GM12873 (cell line): ENCODE measurements around the gene CBX2.

Source experiments
- TF ChIP-seq, protein P1 (sequence below): IDR thresholded peaks from 2 replicates; pipeline ENCODE4 v1.5.1; 2012; ENCODE audit warnings: low read depth, mild to moderate bottlenecking, moderate library complexity, low read length, control low read depth; ENCODE audit not compliant: insufficient read depth; ENCODE audit errors: missing control alignments

CBX2 gene

DNA sequence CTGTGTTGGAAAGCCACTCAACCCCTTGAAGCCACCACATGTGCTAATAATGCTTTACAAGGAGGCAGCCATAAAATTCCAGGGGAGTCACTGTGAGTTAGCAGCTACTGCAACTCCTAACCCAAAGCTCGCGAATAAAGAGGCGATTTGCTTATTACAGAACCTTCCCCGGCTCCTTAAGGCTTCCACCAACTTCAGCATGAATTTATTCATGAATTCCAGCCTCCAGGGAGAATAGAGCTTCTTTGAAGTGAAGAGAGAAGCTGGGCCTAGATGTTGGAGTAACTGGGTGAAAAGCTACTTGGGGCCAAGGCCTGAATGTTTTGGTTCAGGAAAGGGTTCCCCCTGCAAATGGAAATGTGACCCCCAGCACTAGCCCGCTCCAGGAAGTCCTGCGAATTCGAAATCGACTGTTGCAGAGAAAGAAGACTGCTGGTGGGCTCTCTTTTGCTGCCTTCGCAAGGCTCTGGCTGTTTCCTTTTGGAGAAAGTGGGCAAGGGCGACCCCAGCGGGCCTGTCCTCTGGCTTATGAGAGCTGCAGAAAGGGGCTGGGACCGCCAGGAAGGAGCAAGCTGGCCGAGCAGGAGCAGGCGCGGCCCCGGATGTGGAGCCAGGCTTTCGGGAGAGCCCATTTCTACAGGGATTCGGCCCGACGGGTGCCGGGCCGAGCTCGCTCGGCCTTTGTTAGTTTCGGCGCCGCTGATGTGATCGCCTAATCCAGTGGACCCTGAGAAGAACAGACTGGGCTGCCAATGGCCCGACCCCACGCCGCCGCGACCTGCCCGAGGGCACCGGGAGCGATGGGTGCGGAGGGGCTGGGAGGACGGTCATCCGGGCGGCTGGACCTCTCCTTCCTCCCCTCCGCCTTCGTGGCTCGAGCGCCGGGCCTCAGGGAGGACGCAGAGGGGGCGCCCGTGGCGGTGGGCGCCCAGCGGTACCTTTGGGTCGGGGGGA, 11.3 kb downstream of the CBX2 start:
- TF ChIP-seq, protein P1, sequence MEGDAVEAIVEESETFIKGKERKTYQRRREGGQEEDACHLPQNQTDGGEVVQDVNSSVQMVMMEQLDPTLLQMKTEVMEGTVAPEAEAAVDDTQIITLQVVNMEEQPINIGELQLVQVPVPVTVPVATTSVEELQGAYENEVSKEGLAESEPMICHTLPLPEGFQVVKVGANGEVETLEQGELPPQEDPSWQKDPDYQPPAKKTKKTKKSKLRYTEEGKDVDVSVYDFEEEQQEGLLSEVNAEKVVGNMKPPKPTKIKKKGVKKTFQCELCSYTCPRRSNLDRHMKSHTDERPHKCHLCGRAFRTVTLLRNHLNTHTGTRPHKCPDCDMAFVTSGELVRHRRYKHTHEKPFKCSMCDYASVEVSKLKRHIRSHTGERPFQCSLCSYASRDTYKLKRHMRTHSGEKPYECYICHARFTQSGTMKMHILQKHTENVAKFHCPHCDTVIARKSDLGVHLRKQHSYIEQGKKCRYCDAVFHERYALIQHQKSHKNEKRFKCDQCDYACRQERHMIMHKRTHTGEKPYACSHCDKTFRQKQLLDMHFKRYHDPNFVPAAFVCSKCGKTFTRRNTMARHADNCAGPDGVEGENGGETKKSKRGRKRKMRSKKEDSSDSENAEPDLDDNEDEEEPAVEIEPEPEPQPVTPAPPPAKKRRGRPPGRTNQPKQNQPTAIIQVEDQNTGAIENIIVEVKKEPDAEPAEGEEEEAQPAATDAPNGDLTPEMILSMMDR = no peak

DNA sequence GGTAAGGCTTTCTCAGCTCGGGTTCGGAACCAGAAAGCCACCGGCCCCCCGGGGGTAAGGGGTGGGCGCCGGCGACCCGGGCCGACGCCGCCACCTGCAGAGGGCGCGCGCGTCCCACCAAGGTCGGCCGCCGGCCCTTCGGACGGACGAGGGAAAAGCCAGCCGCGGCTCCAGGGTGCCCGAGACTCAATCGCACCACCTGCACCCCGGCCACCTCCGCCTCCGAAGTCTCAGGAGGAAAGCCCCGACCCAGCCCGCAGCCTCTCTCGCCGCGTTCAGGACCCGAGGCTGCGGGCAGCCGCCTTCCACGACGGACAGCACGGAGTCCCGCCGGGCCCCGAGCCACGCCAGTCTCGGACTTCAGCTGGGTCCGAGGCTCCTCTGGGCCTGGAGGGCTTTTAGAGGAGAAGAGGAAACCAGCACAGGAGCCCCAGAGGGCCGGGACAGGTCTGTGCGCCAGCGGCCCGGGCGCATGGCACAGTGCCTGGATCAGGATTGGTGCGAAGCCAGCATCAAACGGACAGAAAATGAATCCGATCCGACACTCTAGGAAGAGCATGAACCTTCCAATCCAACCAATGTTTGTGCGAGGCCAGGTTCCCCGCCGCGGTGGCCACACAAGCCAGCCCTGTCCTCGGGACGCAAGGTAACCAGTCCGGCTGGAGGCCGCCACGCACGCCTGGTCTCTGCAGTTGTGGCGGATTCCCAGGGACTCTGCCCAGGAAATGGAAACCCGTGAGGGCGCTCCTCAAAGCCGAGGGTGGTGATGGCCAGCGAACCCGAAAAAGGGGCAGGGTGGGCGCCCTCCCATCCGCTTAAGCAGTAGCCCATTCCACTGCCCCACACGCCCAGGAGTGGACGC, 12.2 kb downstream of the CBX2 start:
- TF ChIP-seq, protein P1 = peak; percentile 63

DNA sequence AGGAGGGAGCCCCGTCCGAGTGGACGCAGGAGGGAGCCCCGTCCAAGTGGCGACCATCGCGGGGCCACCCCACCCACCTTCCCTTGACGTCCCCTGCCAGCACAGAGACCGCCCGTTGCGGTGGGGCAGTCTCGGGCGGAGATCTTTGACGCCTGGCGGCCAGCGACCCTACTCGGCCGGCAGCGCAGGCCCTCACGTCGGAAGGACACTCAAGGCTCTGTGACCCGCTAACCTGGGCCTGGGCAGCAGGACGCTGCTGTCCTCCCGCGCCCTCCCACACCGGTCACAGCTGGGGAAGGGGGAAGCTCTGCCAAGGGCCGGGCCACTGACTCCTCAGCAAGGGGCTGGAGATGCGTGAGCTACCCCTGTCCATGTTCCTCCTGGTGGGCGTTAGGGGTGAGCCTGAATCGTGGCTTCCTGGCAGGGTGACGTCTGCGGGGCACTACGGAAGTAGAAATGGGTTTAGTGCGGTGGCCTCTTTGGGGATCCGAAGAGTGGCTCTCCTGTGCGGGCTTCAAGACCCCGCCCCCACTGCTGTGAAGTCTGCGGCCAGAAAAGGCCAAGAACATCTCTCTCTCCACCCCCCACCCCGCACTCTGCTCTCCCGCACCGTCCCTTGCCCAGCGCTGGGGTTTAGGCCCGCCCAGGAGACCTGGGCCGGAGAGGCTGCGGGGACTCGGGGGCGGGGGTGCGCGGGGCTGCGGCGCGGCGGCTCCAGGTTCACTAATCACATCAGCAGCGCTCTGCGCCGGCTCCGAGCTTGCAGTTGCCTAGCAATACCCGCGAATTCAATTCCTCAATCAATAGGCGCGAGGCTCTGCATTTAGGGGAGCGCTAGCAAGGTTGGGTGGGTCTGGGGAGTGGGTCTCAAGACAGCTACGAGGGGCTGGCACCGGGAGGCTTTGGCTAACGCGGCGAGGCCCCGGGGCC, 13.1 kb downstream of the CBX2 start:
- TF ChIP-seq, protein P1 = no peak

DNA sequence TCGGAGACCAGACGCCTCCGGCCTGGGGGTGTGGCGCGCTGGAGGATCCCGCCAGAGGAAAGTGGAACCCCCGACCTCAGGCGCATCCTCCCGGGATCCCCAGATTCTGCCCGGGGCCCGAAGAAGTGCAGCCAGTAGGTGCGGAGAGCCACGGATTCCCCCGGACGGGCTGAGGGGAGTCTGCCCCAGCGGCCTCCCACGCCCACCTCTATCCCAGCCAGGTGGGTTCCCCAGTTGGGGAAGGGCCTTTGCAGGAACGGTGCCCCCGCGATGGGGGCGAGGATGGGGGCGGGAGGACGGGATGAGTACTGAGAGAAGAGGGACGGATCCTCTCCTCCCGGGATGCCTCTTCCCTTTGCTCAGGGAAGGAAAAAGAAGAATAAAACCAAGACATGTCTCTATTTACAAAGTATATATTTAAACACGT, 13.8 kb downstream of the CBX2 start:
- TF ChIP-seq, protein P1 = no peak

DNA sequence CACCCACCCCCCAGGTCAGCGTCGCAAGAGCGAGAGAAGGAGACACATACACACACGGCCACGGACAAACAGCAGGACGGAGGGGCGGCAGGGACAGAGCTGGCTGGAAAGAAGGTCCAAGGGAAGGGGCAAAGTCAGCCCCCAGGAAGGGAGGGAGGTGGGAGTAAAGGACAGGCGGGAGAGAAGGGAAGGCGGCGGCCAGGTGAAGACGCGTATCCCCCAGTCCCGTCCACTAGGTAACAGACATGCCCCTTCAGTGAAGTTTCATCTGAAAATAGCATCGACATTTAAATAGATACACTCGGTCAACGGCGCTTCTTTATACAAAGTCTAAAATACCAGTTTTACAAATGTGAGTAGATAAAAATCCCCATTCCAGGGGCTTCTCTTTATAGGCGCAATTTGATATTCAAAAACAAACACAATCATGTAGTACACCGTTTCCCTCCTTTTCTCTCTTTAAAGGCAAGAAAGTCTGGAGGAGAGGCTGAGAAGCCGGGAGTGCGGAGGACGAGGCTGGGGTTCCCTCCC, 14.5 kb downstream of the CBX2 start:
- TF ChIP-seq, protein P1 = no peak

DNA sequence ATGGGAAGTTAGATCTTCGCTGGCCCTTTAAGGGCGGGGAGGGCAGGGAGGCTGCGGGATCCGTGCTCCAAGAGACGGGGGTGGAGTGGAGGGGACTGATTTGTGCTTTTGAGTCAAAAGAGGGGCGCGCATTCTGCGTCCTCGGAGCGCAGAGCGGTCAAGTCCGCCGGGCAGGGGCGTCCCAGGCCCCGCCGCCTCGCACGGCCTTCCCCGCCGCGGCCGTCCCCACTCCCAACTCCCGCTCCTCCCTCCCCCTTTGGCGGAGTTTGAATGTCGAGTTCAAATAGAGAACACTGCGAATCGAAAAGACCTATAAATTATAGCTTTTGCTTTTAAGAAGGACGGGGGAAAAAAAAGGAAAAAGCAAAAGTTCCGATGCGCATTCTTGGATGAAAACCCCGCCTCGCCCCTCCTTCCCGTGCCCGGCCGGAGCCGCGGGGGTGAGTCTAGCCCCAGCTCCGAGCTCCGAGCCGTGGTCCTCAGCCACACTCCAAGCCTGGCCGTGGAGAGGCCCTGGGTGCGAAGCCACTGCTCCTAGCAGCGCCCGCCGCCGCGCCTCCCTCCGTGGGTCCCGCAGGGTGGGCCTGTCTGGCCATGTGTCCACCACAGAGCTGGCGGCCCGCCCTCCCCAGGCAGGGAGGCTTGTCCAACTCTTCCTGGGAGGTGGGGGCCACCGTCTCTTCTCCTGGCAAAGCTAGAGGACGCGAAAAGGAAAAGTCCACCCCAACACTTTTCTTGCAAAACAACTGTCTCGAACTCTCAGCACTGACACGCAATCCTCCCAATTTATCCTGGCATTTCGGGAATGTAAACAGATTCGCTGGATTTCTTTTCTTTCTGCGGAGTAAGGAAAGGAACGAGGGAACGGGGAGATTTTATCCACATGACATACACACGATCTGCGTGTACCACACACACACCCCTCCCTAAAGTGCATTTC, 15.3 kb downstream of the CBX2 start:
- TF ChIP-seq, protein P1 = no peak
